Measurements from ENCODE around the gene CPB2. TPM values are rescaled to one million over a fixed set of nuclear protein-coding genes. Genes with fewer than 3 reads are reported as not detected.

The CPB2 gene
- total RNA-seq, 1 donor from 2014 or later: not detected

DNA sequence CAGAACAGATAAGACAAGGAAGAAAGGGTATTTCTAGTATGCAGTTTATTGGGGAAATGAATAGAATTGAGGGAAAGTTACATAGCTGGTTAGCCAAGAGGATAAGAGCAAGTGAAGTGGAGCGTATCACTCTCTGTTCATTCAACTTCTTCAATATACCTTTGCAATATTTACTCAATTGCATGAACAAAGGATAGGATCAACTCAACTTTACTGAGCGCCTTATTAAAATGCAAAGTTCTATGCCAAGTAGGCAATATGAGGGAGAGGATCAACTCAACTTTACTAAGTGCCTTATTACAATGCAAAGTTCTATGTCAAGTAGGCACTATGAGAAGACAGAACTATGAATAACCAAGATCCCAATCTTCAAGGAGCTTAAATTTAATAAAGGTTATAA, 96.2 kb downstream of the CPB2 start:
- Histone ChIP-seq H3K9me3 (ENCODE audit: control insufficient read depth in 3 of 3, low read length in 3 of 3) (no peaks in the 10 kb centered on the region), H3K27me3 (ENCODE audit: control insufficient read depth in 3 of 3, insufficient read depth in 3 of 3, low read length in 3 of 3) (no peaks in the 10 kb centered on the region), H3K4me3 (ENCODE audit: low read length in 3 of 3) (no peak overlapping the region), H3K27ac (ENCODE audit: low read depth, low read length) (no peak overlapping the region), H3K4me1 (ENCODE audit: control insufficient read depth in 3 of 3, insufficient read depth in 3 of 3, low read length in 3 of 3) (no peaks in the 10 kb centered on the region), H3K9ac (ENCODE audit: low read depth in 1 of 3, low read length in 3 of 3) (no peak overlapping the region), H3K36me3 (ENCODE audit: control insufficient read depth in 3 of 3, insufficient read depth in 3 of 3, low read length in 3 of 3) (peaks cover 8 to 28% (median 11%) of the 10 kb centered on the region in 3 donors)

DNA sequence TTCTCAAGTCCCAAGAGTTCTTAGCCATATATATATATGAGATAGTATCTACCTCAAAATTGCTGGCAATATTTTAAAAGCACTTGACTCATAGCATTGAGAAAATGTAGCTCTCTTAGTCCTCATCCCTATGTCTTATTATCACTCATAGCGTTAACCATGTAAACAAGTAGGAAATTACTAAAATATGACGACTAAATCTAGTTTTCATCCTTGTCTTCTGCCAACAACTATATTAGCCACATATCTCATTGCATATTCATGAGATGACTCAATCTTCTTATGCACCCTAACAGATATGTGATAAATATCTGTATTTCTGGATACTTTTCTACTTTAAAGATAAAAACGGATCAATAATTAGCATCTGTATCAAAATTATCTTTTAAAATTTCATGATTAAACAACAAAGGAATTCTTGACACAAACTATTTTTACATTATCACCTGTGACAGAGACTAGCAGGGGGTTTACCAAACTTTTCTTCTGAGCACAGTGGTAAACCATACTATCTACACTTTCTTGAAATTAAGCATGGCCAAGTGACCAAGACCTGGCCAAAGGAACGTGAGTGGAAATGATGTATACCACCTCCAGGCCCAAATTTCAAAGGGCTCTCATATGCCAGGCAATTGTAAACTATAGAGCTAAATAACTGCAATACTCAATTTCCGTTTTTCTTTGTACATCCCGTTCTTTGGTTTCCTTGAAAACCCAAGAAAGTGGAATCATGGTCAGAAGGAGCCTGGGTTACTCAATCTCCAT, 98.0 kb downstream of the CPB2 start:
- Histone ChIP-seq H3K27ac (ENCODE audit: low read depth, low read length) (no peak overlapping the region), H3K4me1 (ENCODE audit: control insufficient read depth in 3 of 3, insufficient read depth in 3 of 3, low read length in 3 of 3) (no peaks in the 10 kb centered on the region), H3K27me3 (ENCODE audit: control insufficient read depth in 3 of 3, insufficient read depth in 3 of 3, low read length in 3 of 3) (no peaks in the 10 kb centered on the region), H3K9ac (ENCODE audit: low read depth in 1 of 3, low read length in 3 of 3) (no peak overlapping the region), H3K36me3 (ENCODE audit: control insufficient read depth in 3 of 3, insufficient read depth in 3 of 3, low read length in 3 of 3) (peaks cover 4 to 28% (median 11%) of the 10 kb centered on the region in 3 donors), H3K4me3 (ENCODE audit: low read length in 3 of 3) (no peak overlapping the region), H3K9me3 (ENCODE audit: control insufficient read depth in 3 of 3, low read length in 3 of 3) (no peaks in the 10 kb centered on the region)

GRCh38 chr13:46004491-46004890, 100.3 kb downstream of the CPB2 start:
- no peaks in the 10 kb centered on the region for H3K27me3 ChIP-seq (ENCODE audit: control insufficient read depth in 3 of 3, insufficient read depth in 3 of 3, low read length in 3 of 3)
- no peaks in the 10 kb centered on the region for H3K4me1 ChIP-seq (ENCODE audit: control insufficient read depth in 3 of 3, insufficient read depth in 3 of 3, low read length in 3 of 3)
- peaks cover 15 to 34% (median 22%) of the 10 kb centered on the region in 3 donors for H3K36me3 ChIP-seq (ENCODE audit: control insufficient read depth in 3 of 3, insufficient read depth in 3 of 3, low read length in 3 of 3)
- H3K9ac ChIP-seq (ENCODE audit: low read depth in 1 of 3, low read length in 3 of 3): no peak overlapping the region
- no peak overlapping the region for H3K4me3 ChIP-seq (ENCODE audit: low read length in 3 of 3)
- no peaks in the 10 kb centered on the region for H3K9me3 ChIP-seq (ENCODE audit: control insufficient read depth in 3 of 3, low read length in 3 of 3)
- no peak overlapping the region for H3K27ac ChIP-seq (ENCODE audit: low read depth, low read length)

Other genes with a start within 250 kb of the CPB2 start
- gene ZC3H13, start 52.3 kb downstream of the CPB2 start, total RNA-seq: 28.2 TPM
- 25.6 TPM for gene LCP1, start 77.1 kb upstream of the CPB2 start, total RNA-seq
- not detected for gene LRRC63, start 106.9 kb upstream of the CPB2 start, total RNA-seq

Data from skeletal muscle tissue (tissue), 4 donors.